GM06990 (cell line): ENCODE results near the gene SCAMP1.
A peak's percentile ranks its signal among the peaks of the same experiment; 100 is the strongest.
"Not testable (repeated sequence)": the region's sequence is repeated elsewhere in the genome, so short reads cannot be mapped to it uniquely, and the experiment has no call there.

Source experiments
- DNase-seq: peaks from one replicate; pipeline ENCODE4 v3.0.0-alpha.2; 2011; ENCODE audit not compliant: insufficient read length; ENCODE audit errors: extremely low read depth
- H3K27me3 ChIP-seq: replicated peaks from 2 replicates; pipeline ENCODE4 v1.6.0; 2011; ENCODE audit warnings: low read length; ENCODE audit not compliant: control insufficient read depth, insufficient read depth
- H3K36me3 ChIP-seq: 2 replicates; pipeline ENCODE4 v1.5.1; 2011; ENCODE audit warnings: low read length; ENCODE audit not compliant: control insufficient read depth, insufficient read depth
- H3K4me3 ChIP-seq: replicated peaks from 2 replicates; pipeline ENCODE4 v1.5.1; 2011; ENCODE audit warnings: low read depth, mild to moderate bottlenecking, control low read depth, low read length
- CTCF ChIP-seq: IDR thresholded peaks from 2 replicates; pipeline ENCODE4 v1.5.1; 2011; ENCODE audit warnings: low read length, control low read depth, mild to moderate bottlenecking, inconsistent platforms; ENCODE audit not compliant: insufficient read depth, poor library complexity, severe bottlenecking

The SCAMP1 gene

GRCh38 chr5:78353520-78353919 lies 6.9 kb upstream of the SCAMP1 start:
- no peak overlapping the region for H3K4me3 ChIP-seq
- no peaks in the 10 kb centered on the region for H3K27me3 ChIP-seq
- TF ChIP-seq CTCF = no peak
- no peak for DNase-seq
- peaks cover 3% of the 10 kb centered on the region for H3K36me3 ChIP-seq

- peaks cover 3% of the 10 kb centered on the region for H3K36me3 ChIP-seq
- no peak overlapping the region for H3K4me3 ChIP-seq
- DNase-seq = no peak
- no peak for TF ChIP-seq CTCF
- H3K27me3 ChIP-seq = no peaks in the 10 kb centered on the region
Observed at GRCh38 chr5:78354066-78354670, 6.2 kb upstream of the SCAMP1 start.

GRCh38 chr5:78355561-78355960 lies 4.9 kb upstream of the SCAMP1 start:
- Histone ChIP-seq H3K4me3 (no peak overlapping the region), H3K27me3 (no peaks in the 10 kb centered on the region), H3K36me3 (peaks cover 3% of the 10 kb centered on the region)
- DNase-seq = no peak
- TF ChIP-seq CTCF = no peak

- peak overlapping the region; percentile 95 for H3K4me3 ChIP-seq
- not testable (repeated sequence) for H3K36me3 ChIP-seq, DNase-seq, H3K27me3 ChIP-seq
Observed at GRCh38 chr5:78359455-78359830, 974 bp upstream of the SCAMP1 start.

GRCh38 chr5:78360674-78360923 lies 182 bp downstream of the SCAMP1 start:
- no peak for DNase-seq
- Histone ChIP-seq H3K27me3 (no peaks in the 10 kb centered on the region), H3K36me3 (peaks cover 3% of the 10 kb centered on the region), H3K4me3 (peak overlapping the region; percentile 95)
- no peak for TF ChIP-seq CTCF

- no peak for TF ChIP-seq CTCF
- H3K27me3 ChIP-seq = no peaks in the 10 kb centered on the region
- peaks cover 3% of the 10 kb centered on the region for H3K36me3 ChIP-seq
- H3K4me3 ChIP-seq = peak overlapping the region; percentile 95
- peak; percentile 64 for DNase-seq
Observed at GRCh38 chr5:78360924-78361630, 660 bp downstream of the SCAMP1 start.
